ENCODE results near the gene LIN54.

DNA sequence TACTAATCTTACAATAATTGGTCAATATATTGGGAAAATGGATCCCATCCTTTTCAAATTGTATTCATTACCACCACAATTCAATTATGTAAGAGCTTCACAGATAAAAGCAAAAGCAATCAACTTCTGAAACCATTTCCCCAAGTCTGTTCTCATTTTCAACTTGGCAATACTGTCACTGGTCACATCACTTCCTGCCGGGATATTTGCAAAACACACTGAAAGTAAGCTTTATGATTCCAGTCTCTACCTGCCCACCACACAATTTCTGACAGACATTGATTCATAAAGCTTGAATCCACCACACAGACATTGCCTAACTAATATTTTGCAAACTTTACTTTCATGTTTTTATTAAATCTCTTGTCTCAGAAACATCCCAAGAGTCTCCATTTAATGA is 53.6 kb downstream of the LIN54 start:
- TF ChIP-seq, protein P1, sequence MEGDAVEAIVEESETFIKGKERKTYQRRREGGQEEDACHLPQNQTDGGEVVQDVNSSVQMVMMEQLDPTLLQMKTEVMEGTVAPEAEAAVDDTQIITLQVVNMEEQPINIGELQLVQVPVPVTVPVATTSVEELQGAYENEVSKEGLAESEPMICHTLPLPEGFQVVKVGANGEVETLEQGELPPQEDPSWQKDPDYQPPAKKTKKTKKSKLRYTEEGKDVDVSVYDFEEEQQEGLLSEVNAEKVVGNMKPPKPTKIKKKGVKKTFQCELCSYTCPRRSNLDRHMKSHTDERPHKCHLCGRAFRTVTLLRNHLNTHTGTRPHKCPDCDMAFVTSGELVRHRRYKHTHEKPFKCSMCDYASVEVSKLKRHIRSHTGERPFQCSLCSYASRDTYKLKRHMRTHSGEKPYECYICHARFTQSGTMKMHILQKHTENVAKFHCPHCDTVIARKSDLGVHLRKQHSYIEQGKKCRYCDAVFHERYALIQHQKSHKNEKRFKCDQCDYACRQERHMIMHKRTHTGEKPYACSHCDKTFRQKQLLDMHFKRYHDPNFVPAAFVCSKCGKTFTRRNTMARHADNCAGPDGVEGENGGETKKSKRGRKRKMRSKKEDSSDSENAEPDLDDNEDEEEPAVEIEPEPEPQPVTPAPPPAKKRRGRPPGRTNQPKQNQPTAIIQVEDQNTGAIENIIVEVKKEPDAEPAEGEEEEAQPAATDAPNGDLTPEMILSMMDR (IDR thresholded peaks at IDR 0.05; ENCODE audit: low read length) = no peak
- TF ChIP-seq EZH2phosphoT487 (IDR thresholded peaks at IDR 0.05; ENCODE audit: low read length) = no peak
